HCEC 1CT (cell line): ENCODE results near the gene PCDHGC5.

Experiments
- DNase-seq: peaks from one replicate; pipeline ENCODE4 v3.0.0-alpha.2; 2017

Gene PCDHGC5

GRCh38 chr5:141534492-141535213 is 45.8 kb downstream of the PCDHGC5 start:
- DNase-seq: no peak
